GM19035 (cell line): Measurements from ENCODE around the gene NCKAP5.

ENCODE experiments used
- ATAC-seq: cut with Tn5 transposase; IDR thresholded peaks from one replicate; pipeline ENCODE4 v1.9.1; 2021; ENCODE audit not compliant: unreplicated experiment

NCKAP5 gene

GRCh38 chr2:133498662-133499585 is 69.3 kb downstream of the NCKAP5 start:
- peak; percentile 75 for ATAC-seq

DNA sequence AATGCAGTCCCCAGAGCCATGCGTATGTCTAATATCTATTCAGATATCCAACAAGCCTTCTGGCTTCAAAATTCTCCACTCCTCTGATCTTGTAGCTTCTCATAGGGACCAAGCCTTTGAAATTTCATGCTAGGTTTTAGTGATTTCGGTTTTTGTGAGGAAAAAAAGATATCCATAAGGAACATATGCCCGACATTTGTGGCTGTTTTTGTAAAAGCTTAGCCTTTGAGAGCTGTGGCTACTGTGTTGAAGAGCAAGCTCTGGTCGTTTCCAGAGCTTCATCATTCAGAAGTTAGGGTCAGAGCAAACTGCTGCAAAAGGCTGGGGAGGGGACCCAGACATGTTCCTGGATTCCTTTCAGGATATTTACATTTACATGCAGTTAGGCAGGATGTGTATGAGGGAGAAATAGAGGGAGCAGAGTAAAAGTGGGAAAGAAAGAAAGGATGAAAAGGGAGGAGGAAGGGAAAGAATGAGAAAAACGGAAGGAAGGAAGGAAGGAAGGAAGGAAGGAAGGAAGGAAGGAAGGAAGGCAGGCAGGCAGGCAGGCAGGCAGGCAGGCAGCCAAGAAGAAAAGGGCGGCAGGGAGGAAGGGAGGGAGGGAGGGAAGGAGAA is 70.2 kb downstream of the NCKAP5 start:
- no peak for ATAC-seq

DNA sequence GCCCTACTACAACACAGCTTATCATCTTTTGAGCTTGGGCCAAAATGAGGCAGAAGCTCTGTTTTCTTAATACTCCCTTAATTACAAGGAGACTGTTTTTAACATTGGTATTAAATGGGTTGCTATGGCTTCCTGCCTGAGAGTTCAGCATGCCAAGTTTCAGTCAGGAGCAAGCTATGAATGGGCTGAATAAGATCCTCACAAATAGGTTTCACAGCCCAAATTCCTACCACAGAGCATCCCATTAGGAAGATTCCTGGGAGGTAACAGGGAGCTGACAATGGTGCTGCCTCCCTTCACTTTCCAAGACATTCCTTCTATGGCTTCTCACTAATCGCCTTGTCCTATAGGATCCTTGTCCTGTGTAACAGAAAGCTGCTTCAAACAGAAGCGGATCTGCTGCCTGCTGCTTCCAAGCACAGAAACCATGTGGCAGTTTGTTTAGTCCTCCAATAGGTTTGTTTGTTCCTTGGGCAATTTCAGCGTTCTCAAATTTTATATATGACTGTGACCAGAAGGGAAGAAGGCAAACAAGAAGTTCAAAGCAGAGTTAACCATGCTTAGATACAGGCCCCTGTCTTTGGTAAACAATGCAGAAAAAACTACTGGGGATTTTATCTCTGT is 70.9 kb downstream of the NCKAP5 start:
- ATAC-seq = no peak

GRCh38 chr2:133496501-133497269 is 71.6 kb downstream of the NCKAP5 start:
- no peak for ATAC-seq

GRCh38 chr2:133495226-133495625 is 73.0 kb downstream of the NCKAP5 start:
- ATAC-seq = no peak

GRCh38 chr2:133492719-133493380 is 75.4 kb downstream of the NCKAP5 start:
- no peak for ATAC-seq

- no peak for ATAC-seq
These were observed 77.8 kb downstream of the NCKAP5 start for GRCh38 chr2:133490411-133490980.

- no peak for ATAC-seq
These were observed 78.4 kb downstream of the NCKAP5 start for GRCh38 chr2:133489641-133490410.

DNA sequence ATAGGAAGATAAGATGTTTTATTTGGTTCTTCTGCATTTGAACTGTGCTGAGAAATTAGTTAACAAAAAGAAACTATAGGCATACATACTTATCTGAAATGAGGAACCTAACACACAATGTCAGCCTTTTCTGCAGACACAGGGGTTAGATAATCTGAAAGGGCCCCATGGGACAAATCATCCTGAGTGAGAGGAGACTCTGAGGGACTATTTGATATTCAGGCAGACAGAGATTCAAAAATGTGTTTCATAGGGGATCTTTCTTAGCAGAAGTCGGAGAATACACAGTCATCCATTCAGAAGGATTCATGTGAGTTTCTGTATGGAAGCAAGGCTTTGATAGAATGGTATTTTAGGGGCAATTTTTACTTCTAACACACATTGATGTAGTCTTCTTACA is 79.1 kb downstream of the NCKAP5 start:
- no peak for ATAC-seq

DNA sequence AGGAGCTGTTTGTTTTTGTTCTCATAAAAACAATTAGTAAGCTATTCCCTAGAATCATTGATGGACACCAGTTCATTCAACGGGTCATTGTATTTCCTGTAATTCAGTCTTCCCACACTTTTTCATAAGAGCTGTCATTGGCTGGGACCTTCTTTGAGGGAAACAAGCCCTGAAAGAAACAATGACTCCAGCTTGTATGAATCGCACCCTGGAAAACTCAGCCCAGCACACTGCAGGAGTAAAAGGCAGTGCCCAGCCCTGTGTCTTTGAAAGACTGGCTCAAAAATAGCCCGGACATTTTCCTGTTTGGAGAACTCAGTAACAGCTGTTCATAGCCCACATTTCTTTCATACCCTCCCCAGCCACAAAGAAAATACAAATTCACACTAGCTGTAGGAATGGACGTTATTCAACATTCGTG is 81.5 kb downstream of the NCKAP5 start:
- ATAC-seq = no peak

DNA sequence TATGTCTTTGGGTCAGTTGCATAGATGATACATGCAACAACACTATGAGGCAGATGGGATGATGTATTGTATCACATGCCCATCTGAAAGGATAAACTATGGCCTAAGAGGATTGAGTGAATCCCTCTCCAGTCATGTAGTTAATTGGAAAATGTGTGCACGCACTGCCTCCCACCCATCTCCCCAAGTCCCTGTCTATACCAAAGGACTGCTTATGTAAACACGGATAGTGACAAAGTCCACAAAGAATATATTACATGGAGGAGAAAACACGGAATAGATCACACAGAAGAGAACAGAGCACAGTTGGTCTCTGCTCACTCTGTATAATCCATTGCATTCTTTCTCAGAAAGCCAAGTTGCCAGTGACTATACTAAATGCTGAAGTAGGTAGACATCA is 82.4 kb downstream of the NCKAP5 start:
- no peak for ATAC-seq

GRCh38 chr2:133484784-133485183 is 83.5 kb downstream of the NCKAP5 start:
- no peak for ATAC-seq

- no peak for ATAC-seq
These were observed 84.2 kb downstream of the NCKAP5 start for GRCh38 chr2:133484106-133484505.

- no peak for ATAC-seq
These were observed 85.1 kb downstream of the NCKAP5 start for GRCh38 chr2:133483181-133483580.

- ATAC-seq = no peak
These were observed 87.4 kb downstream of the NCKAP5 start for GRCh38 chr2:133480707-133481429.

DNA sequence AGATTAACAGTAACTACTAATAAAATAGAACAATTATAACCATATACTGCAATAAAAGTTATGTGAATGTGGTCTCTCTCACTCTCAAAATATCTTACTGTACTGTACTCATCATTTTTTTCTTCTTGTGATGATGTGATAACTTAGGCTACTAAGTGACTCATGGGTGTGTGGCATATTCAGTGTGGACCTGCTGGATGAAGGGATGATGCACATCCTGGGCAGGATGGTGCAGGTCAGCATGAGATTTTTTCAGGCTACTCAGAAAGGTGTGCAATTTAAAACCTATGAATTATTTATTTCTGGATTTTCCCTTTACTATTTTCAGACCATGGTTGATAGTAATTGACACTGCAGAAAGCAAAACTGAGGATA is 90.7 kb downstream of the NCKAP5 start:
- no peak for ATAC-seq

- ATAC-seq = no peak
These were observed 91.2 kb downstream of the NCKAP5 start for GRCh38 chr2:133476931-133477615.

DNA sequence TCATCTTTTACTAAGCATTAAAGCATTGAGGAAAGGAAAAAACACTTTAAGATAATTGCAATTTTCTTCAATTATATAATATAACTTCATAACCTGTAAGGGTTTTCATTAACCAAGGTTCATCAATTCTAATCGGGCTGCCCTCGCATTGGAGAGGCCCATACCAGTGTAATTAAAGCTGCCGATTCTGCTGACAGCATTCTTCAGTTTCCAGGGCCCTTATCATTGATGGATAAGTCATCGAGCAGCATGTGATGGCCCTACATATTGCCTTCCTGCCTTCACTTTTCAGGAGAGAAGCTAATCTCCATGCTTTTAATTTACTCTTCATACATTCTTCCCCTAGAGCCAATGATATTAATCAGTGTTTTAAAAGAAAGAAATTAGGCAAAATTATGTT is 92.0 kb downstream of the NCKAP5 start:
- ATAC-seq = no peak
